ENCODE data around the gene BTNL3. TPM values are rescaled to one million over a fixed set of nuclear protein-coding genes. Genes with fewer than 3 reads are reported as not detected.

Gene BTNL3
- total and polyA plus RNA-seq, 9 donors, result 0.12 to 0.36 TPM; not detected in 7

DNA sequence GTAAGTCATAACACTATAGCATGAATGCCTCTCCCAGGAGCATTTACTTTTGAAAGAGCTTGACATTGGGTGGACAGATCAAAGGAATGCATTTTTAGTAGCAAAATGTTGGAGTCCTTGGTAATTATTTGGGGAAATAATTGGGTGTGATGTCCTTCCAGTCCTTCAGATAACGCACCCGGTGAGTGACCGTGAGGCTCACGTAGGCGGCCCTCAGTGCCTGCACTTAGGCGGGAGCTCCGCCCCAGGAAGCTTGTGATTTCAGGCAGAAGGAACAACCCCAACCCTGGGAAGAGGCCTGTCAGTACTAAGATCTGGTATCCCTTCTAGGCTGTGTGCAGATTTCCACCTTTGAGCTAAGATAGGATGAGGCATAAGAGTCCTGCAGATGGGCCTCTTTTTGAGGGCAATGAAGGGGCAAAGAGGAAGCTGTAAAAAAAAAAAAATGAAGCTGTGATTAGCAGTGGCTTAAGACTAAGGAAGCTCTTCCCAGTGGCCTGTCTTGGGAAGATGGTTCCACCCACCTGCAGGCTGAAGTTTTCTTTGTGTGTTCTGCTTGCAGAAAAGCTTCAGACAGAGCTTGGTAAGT lies 66.3 kb downstream of the BTNL3 start:
- Histone ChIP-seq H3K27me3 (no peaks in the 10 kb centered on the region), H3K9me3 (no peaks in the 10 kb centered on the region), H3K4me3 (no peak overlapping the region), H3K27ac (no peak overlapping the region), H3K36me3 (no peaks in the 10 kb centered on the region), H3K4me1 (ENCODE audit: insufficient read depth) (peaks cover 3% of the 10 kb centered on the region)
- 67 to 84% (median 79%) methylated on average over 7 of the region's 7 CpGs for WGBS, 3 donors
- TF ChIP-seq EP300 (IDR thresholded peaks at IDR 0.05) (no peak), POLR2A (IDR thresholded peaks at IDR 0.05) (no peak)
- TF ChIP-seq, protein P1, sequence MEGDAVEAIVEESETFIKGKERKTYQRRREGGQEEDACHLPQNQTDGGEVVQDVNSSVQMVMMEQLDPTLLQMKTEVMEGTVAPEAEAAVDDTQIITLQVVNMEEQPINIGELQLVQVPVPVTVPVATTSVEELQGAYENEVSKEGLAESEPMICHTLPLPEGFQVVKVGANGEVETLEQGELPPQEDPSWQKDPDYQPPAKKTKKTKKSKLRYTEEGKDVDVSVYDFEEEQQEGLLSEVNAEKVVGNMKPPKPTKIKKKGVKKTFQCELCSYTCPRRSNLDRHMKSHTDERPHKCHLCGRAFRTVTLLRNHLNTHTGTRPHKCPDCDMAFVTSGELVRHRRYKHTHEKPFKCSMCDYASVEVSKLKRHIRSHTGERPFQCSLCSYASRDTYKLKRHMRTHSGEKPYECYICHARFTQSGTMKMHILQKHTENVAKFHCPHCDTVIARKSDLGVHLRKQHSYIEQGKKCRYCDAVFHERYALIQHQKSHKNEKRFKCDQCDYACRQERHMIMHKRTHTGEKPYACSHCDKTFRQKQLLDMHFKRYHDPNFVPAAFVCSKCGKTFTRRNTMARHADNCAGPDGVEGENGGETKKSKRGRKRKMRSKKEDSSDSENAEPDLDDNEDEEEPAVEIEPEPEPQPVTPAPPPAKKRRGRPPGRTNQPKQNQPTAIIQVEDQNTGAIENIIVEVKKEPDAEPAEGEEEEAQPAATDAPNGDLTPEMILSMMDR (IDR thresholded peaks at IDR 0.05), result no peak
- no peak for DNase-seq
- intact Hi-C loops (cut with DNase I), result no loop called here

Small RNA genes lying within 50 kb of the gene (microRNA-seq; reads per million reads assigned to microRNA genes)
- gene MIR8089, result 0 reads per million in 3 donors

Small RNA genes lying within 50 kb of the gene (small RNA-seq; reads per million reads assigned to genes)
- not detected for gene MIR8089
- not detected for gene RNU6-1036P
- not detected for gene RPS29P12

Other genes starting within 250 kb of the BTNL3 start
- not detected for gene OR2Y1, start 248.8 kb upstream of the BTNL3 start, total RNA-seq
- gene OR2Y1, start 248.8 kb upstream of the BTNL3 start, polyA plus RNA-seq, result not detected
- gene MGAT1, start 186.0 kb upstream of the BTNL3 start, total RNA-seq, result 100 to 1,000 TPM in 5 of 7 donors, 10 to 100 TPM in 2; 84.0 to 154 (median 131) TPM
- 100 to 1,000 TPM in 1 of 2 donors, 10 to 100 TPM in 1; 66.6 to 128 TPM for gene MGAT1, start 186.0 kb upstream of the BTNL3 start, polyA plus RNA-seq
- gene ZFP62, start 127.6 kb upstream of the BTNL3 start, total RNA-seq, result 10 to 100 TPM; 22.7 to 47.8 (median 33.8) TPM
- 10 to 100 TPM; 23.2 to 36.3 TPM for gene ZFP62, start 127.6 kb upstream of the BTNL3 start, polyA plus RNA-seq
- 1 to 10 TPM in 1 of 7 donors, under 1 TPM in 2, not detected in 4; 0.24 to 3.9 (median 0.41) TPM for gene BTNL8, start 89.7 kb upstream of the BTNL3 start, total RNA-seq
- under 1 TPM in 1 of 2 donors, not detected in 1; 0.04 TPM for gene BTNL8, start 89.7 kb upstream of the BTNL3 start, polyA plus RNA-seq
- 10 to 100 TPM in 3 of 7 donors, 1 to 10 TPM in 3, under 1 TPM in 1; 0.76 to 46.4 (median 9.6) TPM for gene BTNL9, start 51.4 kb downstream of the BTNL3 start, total RNA-seq
- gene BTNL9, start 51.4 kb downstream of the BTNL3 start, polyA plus RNA-seq, result 10 to 100 TPM in 1 of 2 donors, 1 to 10 TPM in 1; 7.0 to 10.5 TPM
- not detected for gene OR2V1, start 142.3 kb downstream of the BTNL3 start, total RNA-seq
- not detected for gene OR2V1, start 142.3 kb downstream of the BTNL3 start, polyA plus RNA-seq
- gene OR2V2, start 158.7 kb downstream of the BTNL3 start, total RNA-seq, result under 1 TPM in 1 of 7 donors, not detected in 6; 0.80 TPM
- not detected for gene OR2V2, start 158.7 kb downstream of the BTNL3 start, polyA plus RNA-seq
- gene TRIM7, start 216.3 kb downstream of the BTNL3 start, total RNA-seq, result 1 to 10 TPM in 2 of 7 donors, under 1 TPM in 5; 0.34 to 2.9 (median 0.93) TPM
- gene TRIM7, start 216.3 kb downstream of the BTNL3 start, polyA plus RNA-seq, result under 1 TPM; 0.45 to 0.82 TPM
- gene TRIM41, start 234.4 kb downstream of the BTNL3 start, total RNA-seq, result 10 to 100 TPM in 6 of 7 donors, 1 to 10 TPM in 1; 8.2 to 22.7 (median 17.6) TPM
- gene TRIM41, start 234.4 kb downstream of the BTNL3 start, polyA plus RNA-seq, result 10 to 100 TPM; 11.1 to 13.2 TPM